Thyroid gland (tissue), 4 donors: ENCODE measurements around the gene ZNF467. TPM values are rescaled to one million over a fixed set of nuclear protein-coding genes. Genes with fewer than 3 reads are reported as not detected.

Experiments used
- DNase-seq, 2 donors: peaks; one replicate each; pipeline ENCODE4 v3.0.0-alpha.2; 2019
- H3K27ac ChIP-seq, 3 donors: fragments of 200-600 bp; sonication (generic); 1 replicate in 2 of 3; 2 replicates in 1 of 3; pipeline ENCODE4 v1.5.1; 2016 to 2019; ENCODE audit warnings: mild to moderate bottlenecking in 1 of 3, moderate library complexity in 1 of 3
- H3K27me3 ChIP-seq: fragments of 200-600 bp; sonication (generic); one replicate; pipeline ENCODE4 v1.5.1; 2019
- H3K36me3 ChIP-seq, 2 donors: fragments of 200-600 bp; sonication (generic); one replicate each; pipeline ENCODE4 v1.5.1; 2016 to 2019
- H3K4me1 ChIP-seq, 2 donors: fragments of 200-600 bp; sonication (generic); one replicate each; pipeline ENCODE4 v1.5.1; 2017 to 2019
- H3K4me3 ChIP-seq, 3 donors: fragments of 200-600 bp; sonication (generic); replicated peaks in 1 of 3; 1 replicate in 2 of 3; 2 replicates in 1 of 3; pipeline ENCODE4 v1.5.1; 2016; ENCODE audit warnings: mild to moderate bottlenecking in 1 of 3
- H3K9me3 ChIP-seq: fragments of 200-600 bp; sonication (generic); one replicate; pipeline ENCODE4 v1.5.1; 2017
- POLR2A ChIP-seq, 2 donors: fragments of 450-650 bp; IDR thresholded peaks; one replicate each; pipeline ENCODE4 v1.6.1; 2017; ENCODE audit warnings: antibody characterized with exemption in 2 of 2, mild to moderate bottlenecking in 2 of 2, moderate library complexity in 1 of 2
- WGBS, 2 donors: methylation state at CpG; one replicate each; pipeline ENCODE4 v1.1.5; 2017; 5-methylcytosine and 5-hydroxymethylcytosine counted together
- intact Hi-C: fragments of 100-400 bp; cut with DNase I; formaldehyde crosslinking; loops from one replicate; pipeline ENCODE4 v1.15.1; 2023
- total RNA-seq, 4 donors: library from RNA; depleted of rRNA; stranded (reverse); fragments of >200 nt; gene quantifications; one replicate each; pipeline ENCODE4 v1.2.3, GENCODE V29; 2016
- TF ChIP-seq, protein P1 (sequence below), 6 experiments: fragments of 200-600 bp in 3 of 6; fragments of 450-650 bp in 3 of 6; sonication (generic) in 3 of 6; IDR thresholded peaks; one replicate each; pipeline ENCODE4 v1.5.1; 2016 to 2019; ENCODE audit warnings: antibody characterized with exemption in 6 of 6, mild to moderate bottlenecking in 2 of 6, inconsistent platforms in 1 of 6, moderate library complexity in 1 of 6

The ZNF467 gene
- total RNA-seq, 4 donors from 2014 or later = 11.8 to 18.8 (median 15.5) TPM

- Histone ChIP-seq H3K4me3 (no peak overlapping the region), H3K27ac (no peak overlapping the region), H3K36me3 (no peaks in the 10 kb centered on the region), H3K4me1 (peaks cover 11 to 24% of the 10 kb centered on the region in 2 donors), H3K27me3 (no peaks in the 10 kb centered on the region), H3K9me3 (no peaks in the 10 kb centered on the region)
- DNase-seq = no peak
- TF ChIP-seq, protein P1, sequence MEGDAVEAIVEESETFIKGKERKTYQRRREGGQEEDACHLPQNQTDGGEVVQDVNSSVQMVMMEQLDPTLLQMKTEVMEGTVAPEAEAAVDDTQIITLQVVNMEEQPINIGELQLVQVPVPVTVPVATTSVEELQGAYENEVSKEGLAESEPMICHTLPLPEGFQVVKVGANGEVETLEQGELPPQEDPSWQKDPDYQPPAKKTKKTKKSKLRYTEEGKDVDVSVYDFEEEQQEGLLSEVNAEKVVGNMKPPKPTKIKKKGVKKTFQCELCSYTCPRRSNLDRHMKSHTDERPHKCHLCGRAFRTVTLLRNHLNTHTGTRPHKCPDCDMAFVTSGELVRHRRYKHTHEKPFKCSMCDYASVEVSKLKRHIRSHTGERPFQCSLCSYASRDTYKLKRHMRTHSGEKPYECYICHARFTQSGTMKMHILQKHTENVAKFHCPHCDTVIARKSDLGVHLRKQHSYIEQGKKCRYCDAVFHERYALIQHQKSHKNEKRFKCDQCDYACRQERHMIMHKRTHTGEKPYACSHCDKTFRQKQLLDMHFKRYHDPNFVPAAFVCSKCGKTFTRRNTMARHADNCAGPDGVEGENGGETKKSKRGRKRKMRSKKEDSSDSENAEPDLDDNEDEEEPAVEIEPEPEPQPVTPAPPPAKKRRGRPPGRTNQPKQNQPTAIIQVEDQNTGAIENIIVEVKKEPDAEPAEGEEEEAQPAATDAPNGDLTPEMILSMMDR (IDR thresholded peaks at IDR 0.05) = no peak
- TF ChIP-seq POLR2A (IDR thresholded peaks at IDR 0.05) = no peak
- 70 to 72% methylated on average over 7 to 9 of the region's 13 CpGs for WGBS, 2 donors
- intact Hi-C loops = no loop called here
Observed at GRCh38 chr7:149776848-149777407, 3.5 kb upstream of the ZNF467 start.

- TF ChIP-seq, protein P1 (IDR thresholded peaks at IDR 0.05) = no peak
- TF ChIP-seq POLR2A (IDR thresholded peaks at IDR 0.05) = no peak
- 5% methylated on average over 10 of the region's 12 CpGs for WGBS, 2 donors
- Histone ChIP-seq H3K27me3 (no peaks in the 10 kb centered on the region), H3K4me1 (peaks cover 13 to 26% of the 10 kb centered on the region in 2 donors), H3K4me3 (no peak overlapping the region), H3K27ac (peak overlapping the region in 2 of 3 donors; percentile 29 to 66), H3K9me3 (no peaks in the 10 kb centered on the region), H3K36me3 (no peaks in the 10 kb centered on the region)
- DNase-seq = peak; percentile 79 to 80
- intact Hi-C loops = no loop called here
Observed at GRCh38 chr7:149776289-149776688, 2.9 kb upstream of the ZNF467 start.

DNA sequence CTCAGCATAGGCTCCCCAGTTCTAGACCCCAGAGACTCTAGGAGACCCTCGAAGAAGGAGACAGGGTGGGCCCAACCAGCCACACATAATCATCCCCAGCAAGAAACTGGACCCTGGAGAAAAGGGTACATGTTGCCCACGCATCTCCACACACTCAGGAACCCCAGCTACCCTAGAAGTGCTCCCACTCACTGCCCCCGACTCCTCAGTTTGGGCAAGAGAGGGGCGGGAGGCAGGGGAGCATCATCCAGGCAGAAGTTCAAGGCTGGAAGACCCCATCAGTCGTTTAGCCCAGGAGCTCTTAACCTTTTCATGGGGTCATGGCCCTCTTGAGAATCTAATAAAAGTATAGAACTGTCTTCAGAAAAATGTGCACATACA lies 1.8 kb upstream of the ZNF467 start:
- Histone ChIP-seq H3K27ac (peak overlapping the region in 2 of 3 donors; percentile 17 to 77), H3K4me1 (peaks cover 15 to 31% of the 10 kb centered on the region in 2 donors), H3K27me3 (no peaks in the 10 kb centered on the region), H3K4me3 (no peak overlapping the region), H3K36me3 (no peaks in the 10 kb centered on the region), H3K9me3 (no peaks in the 10 kb centered on the region)
- no peak for DNase-seq
- TF ChIP-seq POLR2A (IDR thresholded peaks at IDR 0.05) = no peak
- TF ChIP-seq, protein P1 (IDR thresholded peaks at IDR 0.05) = no peak
- WGBS, 2 donors = 54 to 59% methylated on average over 2 to 5 of the region's 5 CpGs
- intact Hi-C loops = no loop called here

DNA sequence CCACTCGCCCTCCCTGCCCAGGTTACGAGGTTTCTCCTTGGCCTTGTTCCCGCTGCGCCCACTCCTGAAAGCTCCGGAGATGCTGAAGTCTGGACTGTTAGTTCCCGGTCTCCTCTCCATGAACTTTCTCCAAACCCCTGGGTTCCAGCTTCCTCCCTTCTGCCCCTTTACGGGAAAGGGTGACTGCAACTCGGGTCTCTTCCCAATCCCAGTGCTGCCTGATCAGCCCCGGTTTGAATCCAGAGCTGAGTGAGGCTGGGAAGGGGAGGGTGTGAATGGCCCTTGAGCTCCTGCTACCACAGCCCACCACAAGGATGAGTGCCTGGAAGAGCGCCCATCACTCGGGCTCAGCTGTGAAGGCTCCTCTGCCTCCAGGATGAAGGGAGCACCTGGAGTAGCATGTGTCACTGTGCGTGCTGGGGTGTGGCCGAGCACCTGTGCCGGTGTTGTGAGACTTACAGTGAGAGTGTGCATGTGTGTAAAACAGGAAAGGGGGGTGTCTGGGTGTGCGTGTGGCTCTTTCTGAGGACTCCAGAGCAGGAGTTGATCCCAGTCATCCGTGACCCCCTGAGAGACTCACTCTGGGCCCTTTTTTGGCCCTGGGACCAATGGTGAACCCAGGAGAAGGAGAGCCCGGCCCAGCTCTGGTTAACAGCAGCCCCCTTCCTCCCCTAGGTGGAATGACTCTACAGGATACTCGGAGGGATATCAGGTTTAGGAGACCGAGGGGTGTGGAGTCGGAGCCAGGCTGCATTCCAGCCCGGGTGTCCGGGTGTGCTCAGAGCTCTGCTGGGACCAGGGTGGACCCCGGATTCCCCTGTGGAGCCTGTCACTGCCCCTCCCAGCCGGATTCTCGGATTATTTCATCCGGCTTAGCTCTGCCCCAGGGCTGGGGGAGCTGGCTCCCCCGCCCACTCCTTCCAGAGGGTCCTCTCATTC lies 1.1 kb upstream of the ZNF467 start:
- peak; percentile 65 to 70 for DNase-seq
- Histone ChIP-seq H3K36me3 (no peaks in the 10 kb centered on the region), H3K4me3 (peak overlapping the region in 1 of 3 donors; percentile 71), H3K9me3 (no peaks in the 10 kb centered on the region), H3K27ac (peak overlapping the region in 2 of 3 donors; percentile 52 to 77), H3K27me3 (no peaks in the 10 kb centered on the region), H3K4me1 (peaks cover 15 to 31% of the 10 kb centered on the region in 2 donors)
- intact Hi-C loops = loop anchor here (5.0 kb wide), 1 partner anchor 63 kb away; the partner anchor contains the start of gene ZNF862
- TF ChIP-seq POLR2A (IDR thresholded peaks at IDR 0.05) = no peak
- TF ChIP-seq, protein P1 (IDR thresholded peaks at IDR 0.05) = no peak
- WGBS, 2 donors = 14 to 16% methylated on average over 14 to 21 of the region's 27 CpGs
